Measurements from ENCODE around the gene WDR88. TPM values are rescaled to one million over a fixed set of nuclear protein-coding genes. Genes with fewer than 3 reads are reported as not detected.

WDR88 gene
- total and polyA plus RNA-seq, 2 of the 8 experiments (the other 6 are each of a cell fraction or from before 2014, with no cell fraction given) = not detected

DNA sequence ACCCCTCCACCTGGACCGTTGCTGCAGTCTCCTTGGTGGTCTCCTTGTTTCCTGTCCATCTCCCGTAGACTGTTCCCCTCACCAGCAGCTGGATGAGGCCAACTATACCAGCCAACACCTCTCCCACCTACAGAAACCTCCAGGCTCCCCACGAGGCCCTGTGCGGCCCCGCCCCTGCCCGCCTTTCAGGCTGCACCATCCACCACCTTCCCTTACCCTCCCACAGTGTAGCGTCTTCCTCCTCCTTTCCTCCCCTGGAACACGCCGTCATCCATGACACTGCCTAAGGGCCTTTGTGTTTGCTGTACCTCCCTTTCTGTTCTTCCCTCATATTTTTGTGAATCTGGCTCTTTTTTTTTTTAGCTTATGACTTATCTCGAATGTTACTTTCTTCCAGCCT, 23.8 kb upstream of the WDR88 start:
- FAIRE-seq = no peak
- H3K23me2 ChIP-seq (ENCODE audit: low read depth, low read length) = no peaks in the 10 kb centered on the region
- H2BK120ac ChIP-seq (replicated peaks; ENCODE audit: low read depth, low read length) = no peak overlapping the region
- no peak overlapping the region for H4K5ac ChIP-seq (ENCODE audit: insufficient read length, low read depth, low read length)
- DNase-seq (ENCODE audit: low read depth in 1 of 2, low spot score in 2 of 2) = no peak
- H4K8ac ChIP-seq (ENCODE audit: extremely low read depth, insufficient read depth, low read length) = no peak overlapping the region
- no peak overlapping the region for H3K9ac ChIP-seq (replicated peaks in 1 of 4; ENCODE audit: extremely low read depth in 1 of 4, low read depth in 3 of 4, low read length in 3 of 4)
- no peak overlapping the region for H3K56ac ChIP-seq (replicated peaks; ENCODE audit: insufficient read length, low read depth, low read length)
- no peaks in the 10 kb centered on the region for H3K79me1 ChIP-seq (ENCODE audit: low read depth, low read length)
- H2BK15ac ChIP-seq (ENCODE audit: low read length) = no peak overlapping the region
- H2BK20ac ChIP-seq (ENCODE audit: low read length) = no peak overlapping the region
- no peak overlapping the region for H3K18ac ChIP-seq (ENCODE audit: extremely low read depth, low read length)
- no peak overlapping the region for H4K91ac ChIP-seq (replicated peaks; ENCODE audit: insufficient read length, low read length)
- POLR2A ChIA-PET (ENCODE audit: partially characterized antibody) = interaction anchor here (0.6 kb wide), 1 partner anchor 64 kb away, joined by 3 read pairs; no protein-coding TSS in a partner anchor
- H2AFZ ChIP-seq (ENCODE audit: low read length) = no peak overlapping the region
- no peak overlapping the region for H3K4ac ChIP-seq (replicated peaks; ENCODE audit: insufficient read length, low read depth, low read length)
- H3K36me3 ChIP-seq (ENCODE audit: control insufficient read depth in 2 of 4, insufficient read depth in 4 of 4, low read length in 3 of 4) = peaks cover 9 to 28% (median 16%) of the 10 kb centered on the region in 4 experiments; a peak in 7 of 8 replicates
- 88% methylated on average over 10 of the region's 10 CpGs; no CpG with 5 or more reads in 1 of the 2 experiments for WGBS, 2 experiments (ENCODE audit: extremely low coverage in 1 of 2, insufficient coverage in 1 of 2, insufficient read length in 1 of 2, insufficient replicate concordance in 2 of 2, low coverage in 1 of 2, low lambda C conversion rate in 2 of 2, missing lambda C conversion rate in 1 of 2)
- CTCF ChIA-PET (ENCODE audit: partially characterized antibody) = interaction anchor here (1.0 to 1.2 kb wide), 2 partner anchors 11 to 16 kb away, joined by 3 to 5 read pairs; no protein-coding TSS in a partner anchor
- no peak overlapping the region for H3K14ac ChIP-seq (ENCODE audit: insufficient read length)
- no peaks in the 10 kb centered on the region for H3K9me3 ChIP-seq (ENCODE audit: insufficient read depth in 2 of 2, low read depth in 1 of 2, low read length in 1 of 2)
- no peaks in the 10 kb centered on the region for H3K4me1 ChIP-seq (replicated peaks in 1 of 4; ENCODE audit: control insufficient read depth in 3 of 4, insufficient read depth in 4 of 4, low read length in 3 of 4)
- peaks cover 0 to 2% of the 10 kb centered on the region in 2 experiments for H4K20me1 ChIP-seq (replicated peaks in 1 of 2; ENCODE audit: control insufficient read depth in 1 of 2, insufficient read depth in 2 of 2, low read length in 2 of 2)
- no peaks in the 10 kb centered on the region for H3K79me2 ChIP-seq (ENCODE audit: control insufficient read depth in 1 of 2, insufficient read depth in 2 of 2, low read length in 2 of 2)
- no peak overlapping the region; the same call in 1 of the 2 replicates for H2BK5ac ChIP-seq (ENCODE audit: low read depth, low read length)
- TF ChIP-seq YY1 (IDR thresholded peaks at IDR 0.05; ENCODE audit: low read depth, low read length) = no peak
- TF ChIP-seq RXRA (IDR thresholded peaks at IDR 0.05; ENCODE audit: insufficient read depth, low read depth, low read length) = no peak
- TF ChIP-seq EP300 (IDR thresholded peaks at IDR 0.05; ENCODE audit: borderline replicate concordance in 1 of 2, low read depth in 2 of 2, low read length in 2 of 2) = no peak
- no peak for TF ChIP-seq TAF7 (optimal IDR thresholded peaks at IDR 0.05; ENCODE audit: borderline replicate concordance, low read depth, low read length)
- no peak for TF ChIP-seq GTF2F1 (IDR thresholded peaks at IDR 0.05; ENCODE audit: borderline replicate concordance, low read depth, low read length)
- TF ChIP-seq EZH2 (IDR thresholded peaks at IDR 0.05; ENCODE audit: low read depth, low read length, severe bottlenecking) = no peak
- H3K4me3 ChIP-seq (ENCODE audit: extremely low read depth in 1 of 4, insufficient read depth in 2 of 4, low read depth in 3 of 4, low read length in 4 of 4) = no peak overlapping the region
- no peak overlapping the region for H2BK12ac ChIP-seq (ENCODE audit: low read depth, low read length)
- no peaks in the 10 kb centered on the region for H3K27me3 ChIP-seq (replicated peaks in 1 of 4; ENCODE audit: control insufficient read depth in 3 of 4, extremely low read depth in 1 of 4, insufficient read depth in 3 of 4, low read length in 3 of 4)
- no peak overlapping the region for H3K23ac ChIP-seq (ENCODE audit: insufficient read length)
- no peak overlapping the region for H2AK5ac ChIP-seq (ENCODE audit: low read depth, low read length)
- no peak overlapping the region for H3K4me2 ChIP-seq (ENCODE audit: insufficient read depth in 1 of 2, low read depth in 2 of 2, low read length in 2 of 2)
- H3K27ac ChIP-seq (ENCODE audit: low read depth, low read length) = no peak overlapping the region

Measured in H1 (cell line).